ENCODE results near the gene DAZAP1.

DAZAP1 gene

GRCh38 chr19:1422360-1422759, 15.0 kb downstream of the DAZAP1 start:
- TF ChIP-seq CREB5 (CRISPR knock-in tag; IDR thresholded peaks at IDR 0.05; ENCODE audit: low read depth) (no peak), PPARA (CRISPR knock-in tag; IDR thresholded peaks at IDR 0.05; ENCODE audit: borderline replicate concordance) (no peak), CSRNP3 (CRISPR knock-in tag; IDR thresholded peaks at IDR 0.05) (no peak), TSHZ2 (CRISPR knock-in tag; IDR thresholded peaks at IDR 0.05) (no peak), ZFP30 (CRISPR knock-in tag; IDR thresholded peaks at IDR 0.05) (no peak), ISL1 (CRISPR knock-in tag; IDR thresholded peaks at IDR 0.05) (no peak), ZNF8 (CRISPR knock-in tag; IDR thresholded peaks at IDR 0.05) (no peak), POU6F1 (CRISPR knock-in tag; IDR thresholded peaks at IDR 0.05; ENCODE audit: borderline replicate concordance, low read depth) (no peak), PATZ1 (CRISPR knock-in tag; IDR thresholded peaks at IDR 0.05; ENCODE audit: borderline replicate concordance) (no peak), ARNTL (CRISPR knock-in tag; IDR thresholded peaks at IDR 0.05; ENCODE audit: borderline replicate concordance, low read depth) (no peak), OSR1 (CRISPR knock-in tag; IDR thresholded peaks at IDR 0.05) (no peak), TOX (CRISPR knock-in tag; IDR thresholded peaks at IDR 0.05; ENCODE audit: borderline replicate concordance) (no peak), ESRRG (CRISPR knock-in tag; IDR thresholded peaks at IDR 0.05) (no peak), ZNF565 (CRISPR knock-in tag; conservative IDR thresholded peaks at IDR 0.05; ENCODE audit: low read depth) (no peak), ZC3H10 (CRISPR knock-in tag; IDR thresholded peaks at IDR 0.05) (no peak), GLIS3 (CRISPR knock-in tag; IDR thresholded peaks at IDR 0.05) (no peak), ZNF70 (CRISPR knock-in tag; IDR thresholded peaks at IDR 0.05) (no peak), RARB (CRISPR knock-in tag; IDR thresholded peaks at IDR 0.05) (no peak), CSDC2 (CRISPR knock-in tag; IDR thresholded peaks at IDR 0.05) (no peak)
- no peak for ATAC-seq

- TF ChIP-seq TCF4 (CRISPR knock-in tag; IDR thresholded peaks at IDR 0.05; ENCODE audit: borderline replicate concordance) (no peak), ZNF565 (CRISPR knock-in tag; conservative IDR thresholded peaks at IDR 0.05; ENCODE audit: low read depth) (no peak), ZFP3 (CRISPR knock-in tag; IDR thresholded peaks at IDR 0.05) (no peak), CREB5 (CRISPR knock-in tag; IDR thresholded peaks at IDR 0.05; ENCODE audit: low read depth) (no peak), TOX (CRISPR knock-in tag; IDR thresholded peaks at IDR 0.05; ENCODE audit: borderline replicate concordance) (no peak), OSR1 (CRISPR knock-in tag; IDR thresholded peaks at IDR 0.05) (no peak), ZNF8 (CRISPR knock-in tag; IDR thresholded peaks at IDR 0.05) (no peak), ZFP30 (CRISPR knock-in tag; IDR thresholded peaks at IDR 0.05) (no peak), SNAI2 (CRISPR knock-in tag; IDR thresholded peaks at IDR 0.05) (no peak), TSHZ2 (CRISPR knock-in tag; IDR thresholded peaks at IDR 0.05) (no peak), ARNTL (CRISPR knock-in tag; IDR thresholded peaks at IDR 0.05; ENCODE audit: borderline replicate concordance, low read depth) (no peak), POU6F1 (CRISPR knock-in tag; IDR thresholded peaks at IDR 0.05; ENCODE audit: borderline replicate concordance, low read depth) (no peak), GLIS3 (CRISPR knock-in tag; IDR thresholded peaks at IDR 0.05) (no peak)
- ATAC-seq, result no peak
Observed at GRCh38 chr19:1422943-1423342, 15.6 kb downstream of the DAZAP1 start.
